HG03139 (cell line): Measurements from ENCODE around the gene ECSCR.
"Not testable (repeated sequence)": the region's sequence is repeated elsewhere in the genome, so short reads cannot be mapped to it uniquely, and the experiment has no call there.

ENCODE experiments used
- ATAC-seq: cut with Tn5 transposase; IDR thresholded peaks from one replicate; pipeline ENCODE4 v1.9.1; 2021; ENCODE audit not compliant: unreplicated experiment

ECSCR gene, protein sequence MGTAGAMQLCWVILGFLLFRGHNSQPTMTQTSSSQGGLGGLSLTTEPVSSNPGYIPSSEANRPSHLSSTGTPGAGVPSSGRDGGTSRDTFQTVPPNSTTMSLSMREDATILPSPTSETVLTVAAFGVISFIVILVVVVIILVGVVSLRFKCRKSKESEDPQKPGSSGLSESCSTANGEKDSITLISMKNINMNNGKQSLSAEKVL

DNA sequence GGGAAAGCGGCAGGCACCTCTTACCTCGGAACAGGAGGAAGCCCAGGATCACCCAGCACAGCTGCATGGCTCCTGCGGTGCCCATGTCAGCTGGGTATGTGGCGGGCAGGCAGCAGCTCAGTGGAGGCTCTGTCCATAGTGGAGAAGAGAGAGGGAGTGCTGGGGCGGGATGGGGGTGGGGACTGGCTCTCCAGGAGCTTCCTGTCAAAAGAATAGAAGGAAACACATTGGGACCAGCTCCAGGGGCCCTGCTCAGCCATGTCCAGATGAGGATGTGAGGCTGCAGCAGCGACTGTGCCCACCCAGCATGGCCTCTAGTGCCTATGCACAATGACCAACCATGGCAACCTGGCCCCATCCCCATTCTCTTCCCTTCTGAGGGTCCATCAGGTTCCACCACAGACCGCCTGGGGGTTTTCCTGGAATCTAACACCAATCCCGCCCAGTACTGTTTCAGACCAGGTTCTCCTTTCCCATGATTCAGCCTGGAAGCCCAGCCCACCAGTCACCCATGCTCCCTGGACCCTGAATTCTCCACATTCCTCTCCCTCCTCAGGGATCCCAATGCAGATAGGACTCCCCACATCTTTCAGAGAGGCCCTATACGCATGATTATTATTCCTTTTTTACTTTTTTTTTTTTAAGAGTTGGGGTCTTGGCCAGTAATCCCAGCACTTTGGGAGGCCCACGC is at the start of gene ECSCR:
ECSCR (minus strand) TSS at position 158 of the 691 bp plus-strand sequence; CDS start at position 85, 73 bp downstream.
- ATAC-seq, result no peak

DNA sequence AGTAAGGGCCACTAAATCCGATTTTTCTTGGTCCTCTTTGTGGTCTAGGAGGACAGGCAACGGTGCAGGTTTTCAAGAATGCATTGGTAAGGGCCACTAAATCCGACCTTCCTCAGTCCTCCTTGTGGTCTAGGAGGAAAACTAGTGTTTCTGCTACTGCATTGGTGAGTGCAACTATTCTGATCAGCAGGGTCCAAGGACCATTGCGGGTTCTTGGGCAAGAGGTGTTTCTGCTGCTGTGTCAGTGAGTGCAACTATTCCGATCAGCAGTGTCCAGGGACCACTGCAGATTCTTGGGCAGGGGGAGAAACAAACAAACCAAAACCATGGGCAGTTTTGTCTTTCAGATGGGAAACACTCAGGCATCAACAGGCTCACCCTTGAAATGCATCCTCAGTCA is 42.2 kb upstream of the ECSCR start:
- ATAC-seq, result not testable (repeated sequence)

DNA sequence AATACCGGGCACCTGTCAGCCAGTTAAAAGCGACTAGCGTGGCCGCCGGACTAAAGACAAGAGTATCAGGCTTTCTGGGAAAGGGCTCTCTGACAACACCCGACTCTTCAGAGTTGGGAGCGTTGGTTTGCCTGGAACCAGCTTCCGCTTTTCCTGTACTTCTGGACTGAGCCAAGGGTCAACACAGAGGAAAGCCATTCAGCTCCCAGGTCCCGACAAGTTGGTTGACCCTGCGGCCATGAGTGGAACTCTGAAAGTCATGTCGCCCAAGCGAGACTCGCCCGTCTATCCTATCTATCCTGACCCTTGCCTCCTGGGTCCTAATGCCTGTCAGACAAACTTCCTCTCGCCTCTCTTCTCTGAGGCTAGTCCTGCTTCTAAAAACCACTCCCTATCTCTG is 41.3 kb upstream of the ECSCR start:
- not testable (repeated sequence) for ATAC-seq

DNA sequence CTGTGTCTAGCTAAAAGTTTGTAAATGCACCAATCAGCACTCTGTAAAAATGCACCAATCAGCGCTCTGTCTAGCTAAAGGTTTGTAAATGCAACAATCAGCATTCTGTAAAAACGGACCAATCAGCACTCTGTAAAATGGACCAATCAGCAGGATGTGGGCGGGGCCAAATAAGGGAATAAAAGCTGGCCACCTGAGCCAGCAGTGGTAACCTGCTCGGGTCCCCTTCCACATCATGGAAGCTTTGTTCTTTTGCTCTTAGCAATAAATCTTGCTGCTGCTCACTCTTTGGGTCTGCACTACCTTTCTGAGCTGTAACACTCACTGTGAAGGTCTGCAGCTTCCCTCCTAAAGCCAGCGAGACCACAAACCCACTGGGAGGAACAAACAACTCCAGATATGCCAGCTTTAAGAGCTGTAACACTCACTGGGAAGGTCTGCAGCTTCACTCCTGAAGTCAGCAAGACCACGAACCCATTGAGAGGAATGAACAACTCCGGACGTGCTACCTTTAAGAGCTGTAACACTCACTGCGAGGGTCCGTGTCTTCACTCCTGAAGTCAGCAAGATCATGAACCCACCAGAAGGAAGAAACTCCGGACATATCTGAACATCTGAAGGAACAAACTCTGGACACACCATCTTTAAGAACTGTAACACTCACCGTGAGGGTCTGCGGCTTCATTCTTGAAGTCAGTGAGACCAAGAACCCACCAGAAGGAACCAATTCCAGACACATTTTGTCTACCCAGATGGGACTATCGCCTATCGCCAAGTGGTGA is 40.7 kb upstream of the ECSCR start:
- not testable (repeated sequence) for ATAC-seq

DNA sequence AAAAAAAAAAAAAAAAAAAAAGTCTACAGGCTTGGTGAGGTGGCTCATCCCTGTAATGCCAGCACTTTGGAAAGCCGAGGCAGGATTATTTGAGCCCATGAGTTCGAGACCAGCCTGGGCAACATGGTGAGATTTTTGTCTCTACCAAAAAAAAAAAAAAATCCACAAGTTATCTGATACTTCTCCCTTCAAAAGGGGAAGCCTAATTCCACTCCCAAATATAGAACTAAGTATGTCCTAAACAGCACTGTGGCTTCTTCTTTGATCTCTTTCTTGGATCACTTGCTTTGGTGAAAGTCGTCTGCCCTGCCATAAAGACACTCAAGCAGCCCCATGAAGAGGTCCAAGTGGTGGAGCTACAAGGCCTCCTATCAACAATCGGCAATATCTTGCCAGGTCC is 38.8 kb upstream of the ECSCR start:
- ATAC-seq, result no peak

DNA sequence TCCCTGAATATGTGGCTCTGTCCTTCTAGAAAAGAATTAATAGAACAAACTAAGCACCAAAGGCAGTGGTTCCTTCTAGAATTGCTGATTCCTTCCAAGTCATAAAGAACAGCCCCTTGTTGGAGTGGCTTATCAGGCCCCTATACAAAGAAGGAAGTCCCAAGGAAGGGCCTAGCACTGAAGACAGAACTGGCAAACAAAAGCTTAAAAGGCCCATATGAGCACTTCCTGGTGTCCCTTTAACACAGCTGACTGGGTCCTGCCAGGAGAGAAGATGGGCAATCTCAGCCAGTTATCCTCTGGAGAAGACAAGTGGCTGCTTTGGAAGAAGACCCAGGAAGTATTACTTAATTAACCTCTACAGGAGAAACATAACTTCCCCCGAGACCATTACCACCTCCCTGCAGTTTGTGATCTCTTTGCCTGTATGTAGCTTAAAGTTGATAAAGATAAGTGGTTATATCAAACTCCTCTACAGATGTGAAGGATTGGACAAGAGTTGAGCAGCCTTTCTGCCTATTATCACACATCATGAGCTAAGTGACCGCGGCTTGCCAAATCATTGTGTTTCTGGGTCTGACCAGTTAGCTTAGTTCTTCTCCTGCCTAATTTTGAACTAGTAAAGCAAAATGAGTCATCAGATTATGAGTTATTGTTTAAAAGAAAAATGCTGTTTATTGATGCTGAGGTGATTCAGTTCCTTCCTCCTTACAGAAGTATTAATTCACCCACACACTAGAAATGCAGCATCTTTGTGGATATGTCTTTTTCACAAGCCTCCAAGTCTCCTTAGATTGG is 33.3 kb upstream of the ECSCR start:
- no peak for ATAC-seq

DNA sequence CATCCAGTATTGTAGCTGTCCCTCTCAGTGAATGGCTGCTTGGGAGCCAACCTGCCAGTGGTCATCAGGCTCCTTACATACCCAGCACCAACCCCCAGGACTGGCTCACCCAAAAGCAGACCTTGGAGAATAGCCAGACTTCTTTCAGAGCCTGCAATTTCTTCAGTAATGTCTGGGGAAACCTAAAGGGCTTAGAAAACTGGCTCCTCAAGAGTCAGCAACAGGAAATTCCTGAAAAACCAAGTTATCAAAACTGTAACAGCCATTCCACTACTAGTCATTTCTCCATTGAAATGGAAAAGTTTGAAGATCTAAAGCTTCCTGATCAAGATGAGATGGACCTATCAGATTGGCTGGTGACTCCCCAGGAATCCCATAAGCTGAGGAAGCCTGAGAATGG is 32.3 kb upstream of the ECSCR start:
- ATAC-seq, result no peak

DNA sequence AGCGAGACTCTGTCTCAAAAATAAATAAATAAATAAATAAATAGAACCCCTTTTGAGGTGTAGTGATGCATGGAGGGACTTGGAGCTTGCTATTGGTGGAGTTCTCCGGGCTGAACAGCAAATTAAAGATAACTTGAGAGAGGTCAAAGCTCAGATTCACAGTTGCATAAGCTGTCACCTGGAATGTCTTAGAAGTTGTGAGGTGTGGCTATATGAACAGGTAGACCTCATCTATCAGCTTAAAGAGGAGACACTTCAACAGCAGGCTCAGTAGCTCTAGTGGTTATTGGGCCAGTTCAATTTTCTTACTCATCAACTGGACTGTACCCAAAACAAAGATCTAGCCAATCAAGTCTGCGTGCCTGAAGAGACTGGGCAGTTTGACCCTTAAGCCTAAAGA is 31.7 kb upstream of the ECSCR start:
- no peak for ATAC-seq

DNA sequence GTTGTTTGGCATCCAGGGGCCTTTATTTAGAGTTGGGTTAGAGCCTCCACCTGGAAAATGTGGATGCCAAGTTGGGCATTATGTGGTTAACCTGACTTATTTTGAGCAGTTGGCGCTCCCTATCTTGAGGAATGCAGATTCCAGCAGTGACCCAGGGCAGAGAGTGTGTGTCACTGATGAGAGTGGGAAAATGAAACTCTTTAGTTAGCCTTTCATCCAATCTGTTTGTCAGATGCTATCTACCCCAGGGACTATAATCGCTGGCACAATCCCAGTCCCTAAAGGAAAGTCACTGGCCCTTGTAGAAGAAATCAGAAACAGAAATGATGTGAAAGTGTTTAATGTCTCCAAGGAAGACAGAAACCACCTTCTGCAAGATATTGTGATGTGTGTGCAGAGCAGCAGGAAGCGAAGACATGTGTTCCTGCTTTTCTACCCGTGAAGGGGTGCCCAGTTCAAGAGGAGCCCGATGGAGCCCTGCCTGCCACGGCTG is 30.2 kb upstream of the ECSCR start:
- no peak for ATAC-seq

DNA sequence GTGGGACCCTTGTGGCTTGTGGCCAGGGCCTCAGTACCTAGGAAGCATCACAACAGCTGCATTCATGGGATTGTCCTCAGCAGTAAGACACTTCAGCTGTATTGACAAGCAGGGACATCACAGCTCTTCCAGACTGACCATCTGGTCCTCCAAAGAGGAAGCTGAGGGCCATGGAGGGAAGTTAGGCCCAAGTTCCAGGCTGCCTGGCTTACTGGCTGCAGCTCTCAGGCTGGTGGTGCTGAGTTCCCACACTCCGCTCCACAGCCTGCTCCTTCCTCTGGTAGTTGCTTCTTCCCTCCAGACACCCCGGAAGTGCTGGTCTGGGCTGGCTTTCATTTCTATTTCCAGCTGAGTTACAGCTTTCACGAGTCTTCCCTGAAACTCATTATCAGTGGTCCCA is 25.7 kb upstream of the ECSCR start:
- ATAC-seq, result no peak

DNA sequence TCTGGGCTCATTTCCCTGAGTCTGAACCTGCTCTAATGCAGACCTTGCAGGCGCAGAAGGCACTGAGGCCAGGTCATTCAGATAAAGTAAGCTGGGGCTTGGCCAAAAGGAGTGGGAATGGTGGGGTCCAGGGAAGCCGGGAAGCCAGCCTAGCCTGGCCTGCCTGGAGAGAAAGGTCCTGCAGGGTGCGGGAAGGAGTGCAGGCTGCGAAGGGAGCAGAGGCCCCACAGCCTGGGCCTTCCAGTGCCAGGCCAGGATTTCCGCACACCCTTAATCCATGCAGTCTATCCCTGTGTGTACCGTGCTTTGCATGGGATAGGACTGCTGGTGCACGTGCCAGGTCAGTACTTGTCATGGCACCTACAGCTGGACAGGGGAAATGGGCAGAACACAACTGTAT is 23.7 kb upstream of the ECSCR start:
- ATAC-seq, result no peak

DNA sequence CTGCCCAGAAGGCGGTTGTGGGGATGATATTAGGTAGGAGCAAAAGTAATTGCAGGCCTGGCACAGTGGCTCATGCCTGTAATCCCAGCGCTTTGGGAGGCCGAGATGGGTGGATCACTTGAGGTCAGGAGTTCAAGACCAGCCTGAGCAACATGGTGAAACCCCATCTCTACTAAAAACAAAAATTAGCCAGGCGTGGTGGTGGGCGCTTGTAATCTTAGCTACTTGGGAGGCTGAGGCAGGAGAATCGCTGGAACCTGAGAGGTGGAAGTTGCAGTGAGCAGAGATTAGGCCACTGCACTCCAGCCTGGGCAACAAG is 20.3 kb upstream of the ECSCR start:
- ATAC-seq, result not testable (repeated sequence)

DNA sequence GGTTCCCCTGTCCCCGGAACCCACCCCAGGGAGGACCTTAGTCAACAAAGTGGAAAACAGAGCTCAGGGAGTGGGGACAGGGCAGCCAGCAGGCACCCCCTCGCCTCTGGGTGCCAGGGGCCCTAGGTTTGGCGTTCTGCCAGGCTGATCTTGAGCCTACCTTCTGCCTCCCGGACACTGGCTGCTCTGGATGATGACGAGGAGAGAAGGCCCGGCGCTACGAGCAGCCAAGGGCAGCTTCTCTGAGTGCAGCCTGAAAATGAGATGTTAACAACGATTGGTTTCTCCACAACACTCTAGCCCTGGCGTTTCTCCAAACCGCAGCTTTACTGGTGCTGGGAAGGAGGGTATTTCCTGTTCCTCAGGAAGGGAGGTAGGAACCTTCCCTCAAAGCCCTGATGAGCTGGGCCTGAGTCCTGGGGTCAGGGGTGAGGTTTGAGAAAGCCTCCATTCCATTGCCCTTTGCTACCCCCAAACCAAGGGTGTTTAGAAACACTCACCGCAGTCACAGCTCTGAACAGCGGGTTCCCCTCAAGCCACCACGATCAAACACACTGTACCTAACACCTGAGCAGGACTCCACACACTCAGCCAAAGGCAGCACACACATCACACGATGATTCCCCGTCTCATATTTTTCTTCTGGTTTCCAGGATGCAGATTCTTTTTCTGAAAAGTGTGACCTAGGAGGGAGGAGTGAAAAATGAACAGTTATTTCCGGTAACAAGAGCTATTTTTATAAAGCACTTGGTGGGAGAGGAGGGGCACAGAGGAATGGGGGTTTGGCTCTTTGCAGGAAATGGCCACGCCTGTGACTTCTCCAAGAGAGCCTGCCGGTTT is 19.7 kb upstream of the ECSCR start, which contains the start of gene STING1:
STING1 (minus strand) TSS at position 709 of the 840 bp plus-strand sequence. CDS start 1,054 bp downstream, outside the sequence.
- peak; percentile 46 for ATAC-seq

DNA sequence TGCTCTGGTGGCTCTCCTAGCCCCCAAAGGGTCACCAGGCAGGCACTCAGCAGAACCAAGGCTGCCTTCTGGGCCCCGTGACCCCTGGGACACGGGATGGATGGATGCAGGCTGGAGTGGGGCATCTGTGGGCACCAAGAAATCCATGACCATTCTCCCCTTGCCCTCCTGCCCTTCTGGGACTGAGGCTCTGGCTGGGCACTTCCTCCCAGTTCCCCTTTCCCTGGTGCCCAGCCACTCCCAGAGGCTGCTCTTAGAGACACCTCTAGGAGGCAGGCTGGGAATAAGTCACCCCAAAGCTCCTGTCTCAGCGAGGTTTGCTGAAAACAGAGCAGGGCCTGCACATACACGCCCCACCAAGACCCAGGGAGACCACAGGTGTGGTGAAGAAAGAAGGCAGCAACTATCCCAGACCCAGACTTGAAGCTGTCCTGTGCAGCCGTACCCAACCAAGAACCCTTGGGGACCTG is 19.1 kb upstream of the ECSCR start:
- peak; percentile 9 for ATAC-seq

DNA sequence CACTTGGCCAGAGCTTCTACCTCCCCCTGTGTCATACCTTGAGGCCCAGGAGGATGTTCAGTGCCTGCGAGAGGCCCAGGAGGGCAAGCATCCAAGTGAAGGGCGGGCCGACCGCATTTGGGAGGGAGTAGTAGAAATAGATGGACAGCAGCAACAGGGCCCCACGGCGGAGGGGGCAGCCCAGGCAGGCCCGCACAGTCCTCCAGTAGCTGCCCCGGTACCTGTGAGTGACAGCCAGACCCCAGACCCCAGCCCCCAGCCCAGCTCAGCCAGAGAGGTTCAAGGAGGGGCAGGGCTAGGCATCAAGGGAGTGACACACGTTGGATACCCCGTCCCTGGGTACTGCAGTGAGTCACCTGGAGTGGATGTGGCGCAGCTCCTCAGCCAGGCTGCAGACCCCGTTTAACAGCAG is 18.6 kb upstream of the ECSCR start:
- no peak for ATAC-seq

DNA sequence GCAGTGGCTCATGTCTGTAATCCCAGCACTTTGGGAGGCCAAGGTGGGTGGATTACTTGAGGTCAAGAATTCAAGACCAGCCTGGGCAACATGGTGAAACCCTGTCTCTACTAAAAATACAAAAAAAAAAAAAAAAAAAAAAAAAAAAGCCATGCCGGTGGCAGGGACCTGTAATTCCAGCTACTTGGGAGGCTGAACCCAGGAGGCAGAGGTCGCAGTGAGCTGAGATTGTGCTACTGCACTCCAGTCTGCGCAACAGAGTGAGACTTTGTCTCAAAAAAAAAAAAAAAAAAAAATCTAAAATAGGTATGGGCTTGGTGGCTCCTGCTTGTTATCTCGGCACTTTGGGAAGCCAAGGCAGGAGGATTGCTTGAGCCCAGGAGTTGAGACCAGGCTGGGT is 17.2 kb upstream of the ECSCR start:
- ATAC-seq, result not testable (repeated sequence)

DNA sequence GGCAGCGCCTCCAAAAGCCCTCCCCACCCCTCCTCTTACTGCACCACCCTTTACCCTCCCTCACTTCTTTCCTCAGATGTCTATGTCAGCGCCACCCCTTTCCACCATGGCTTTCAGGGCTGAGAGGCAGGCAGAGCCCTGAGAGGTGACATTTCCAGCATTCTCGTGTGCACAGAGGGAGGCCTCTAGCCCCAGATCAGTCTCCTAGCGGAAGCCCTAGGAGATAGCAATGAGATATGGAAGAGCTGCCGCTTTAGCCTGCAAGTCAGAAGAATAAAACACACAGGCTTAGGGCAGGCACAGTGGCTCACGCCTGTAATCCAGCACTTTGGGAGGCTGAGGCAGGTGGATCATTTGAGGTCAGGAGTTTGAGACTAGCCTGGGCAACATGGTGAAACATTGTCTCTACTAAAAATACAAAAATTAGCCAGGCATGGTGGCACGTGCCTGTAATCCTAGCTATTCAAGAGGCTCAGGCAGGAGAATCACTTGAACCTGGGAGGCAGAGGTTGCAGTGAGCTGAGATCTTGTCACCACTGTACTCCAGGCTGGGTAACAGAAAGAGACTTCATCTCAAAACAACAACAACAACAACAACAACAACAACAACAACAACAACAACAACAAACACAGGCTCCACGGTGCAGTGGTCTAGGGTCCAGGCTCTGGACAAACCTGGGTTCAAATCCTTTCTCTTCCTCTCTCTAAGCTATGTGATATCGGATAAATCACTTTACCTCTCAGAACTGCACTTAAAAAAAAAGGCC is 16.3 kb upstream of the ECSCR start:
- not testable (repeated sequence) for ATAC-seq

DNA sequence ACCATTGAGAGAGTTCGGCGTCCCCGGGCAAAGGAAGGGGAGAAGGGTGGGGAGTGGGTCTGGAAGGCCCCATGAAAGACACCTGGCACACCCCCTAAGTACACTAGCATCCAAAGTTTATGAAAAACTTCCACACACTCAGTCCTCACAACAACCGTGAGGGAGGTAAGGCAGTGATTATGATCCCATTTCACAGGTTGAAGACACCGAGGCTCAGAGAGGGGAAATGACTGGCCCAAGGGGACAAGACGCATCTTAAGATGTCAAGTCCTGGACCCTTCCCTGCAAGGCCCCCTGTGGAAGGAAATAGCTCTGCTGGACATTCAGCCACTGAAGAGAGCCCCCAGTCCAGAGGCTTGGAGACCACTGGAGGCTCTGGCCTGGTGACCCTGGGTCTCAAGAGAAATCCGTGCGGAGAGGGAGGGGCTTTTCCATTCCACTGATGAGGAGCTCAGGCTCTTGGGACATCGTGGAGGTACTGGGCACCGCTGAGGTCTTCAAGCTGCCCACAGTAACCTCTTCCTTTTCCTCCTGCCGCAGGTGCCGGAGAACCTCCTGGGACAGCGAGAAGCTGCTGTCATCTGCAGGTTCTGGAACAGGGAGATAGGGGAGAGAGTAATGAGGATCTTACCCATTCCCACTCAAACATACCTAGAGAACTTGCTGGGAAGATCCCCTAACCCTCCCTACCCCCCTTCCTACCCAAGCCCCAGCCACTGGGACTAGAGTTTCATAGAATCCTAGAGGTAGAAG is 13.5 kb upstream of the ECSCR start:
- ATAC-seq, result no peak
